ENCODE results near the gene GALNT2. TPM values are rescaled to one million over a fixed set of nuclear protein-coding genes. Genes with fewer than 3 reads are reported as not detected.

GALNT2 gene
- total and polyA plus RNA-seq, 2 experiments from 2014 or later = 96.7 to 143 TPM

DNA sequence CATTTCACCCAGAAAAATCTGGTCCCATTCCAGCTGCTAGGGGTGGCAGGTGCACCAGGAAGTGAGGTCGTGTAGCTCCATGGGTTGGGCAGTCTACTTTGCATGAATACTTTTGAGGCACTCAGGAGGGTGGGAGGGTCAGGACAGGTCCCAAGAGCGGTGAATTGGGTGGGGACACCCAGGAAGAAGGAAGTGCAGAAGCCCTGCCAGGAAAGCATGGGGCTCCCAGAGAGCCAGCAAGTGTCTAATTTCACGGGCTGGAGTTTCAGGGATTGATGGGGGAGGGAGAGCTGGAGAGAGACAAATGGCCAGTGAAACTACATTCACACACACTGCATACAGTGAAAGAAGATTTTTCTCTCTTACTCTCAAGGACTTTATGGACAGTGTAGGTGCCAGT, 137.8 kb downstream of the GALNT2 start:
- no peak for DNase-seq (ENCODE audit: low spot score)
- WGBS (ENCODE audit: low lambda C conversion rate, missing lambda C conversion rate) = 77% methylated on average over 3 of the region's 3 CpGs
- peaks cover under 1% of the 10 kb centered on the region for H3K4me1 ChIP-seq (ENCODE audit: insufficient read depth)
- peaks cover 6% of the 10 kb centered on the region for H3K79me2 ChIP-seq
- no peak overlapping the region for H3K4me3 ChIP-seq
- TF ChIP-seq, protein P1, sequence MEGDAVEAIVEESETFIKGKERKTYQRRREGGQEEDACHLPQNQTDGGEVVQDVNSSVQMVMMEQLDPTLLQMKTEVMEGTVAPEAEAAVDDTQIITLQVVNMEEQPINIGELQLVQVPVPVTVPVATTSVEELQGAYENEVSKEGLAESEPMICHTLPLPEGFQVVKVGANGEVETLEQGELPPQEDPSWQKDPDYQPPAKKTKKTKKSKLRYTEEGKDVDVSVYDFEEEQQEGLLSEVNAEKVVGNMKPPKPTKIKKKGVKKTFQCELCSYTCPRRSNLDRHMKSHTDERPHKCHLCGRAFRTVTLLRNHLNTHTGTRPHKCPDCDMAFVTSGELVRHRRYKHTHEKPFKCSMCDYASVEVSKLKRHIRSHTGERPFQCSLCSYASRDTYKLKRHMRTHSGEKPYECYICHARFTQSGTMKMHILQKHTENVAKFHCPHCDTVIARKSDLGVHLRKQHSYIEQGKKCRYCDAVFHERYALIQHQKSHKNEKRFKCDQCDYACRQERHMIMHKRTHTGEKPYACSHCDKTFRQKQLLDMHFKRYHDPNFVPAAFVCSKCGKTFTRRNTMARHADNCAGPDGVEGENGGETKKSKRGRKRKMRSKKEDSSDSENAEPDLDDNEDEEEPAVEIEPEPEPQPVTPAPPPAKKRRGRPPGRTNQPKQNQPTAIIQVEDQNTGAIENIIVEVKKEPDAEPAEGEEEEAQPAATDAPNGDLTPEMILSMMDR (IDR thresholded peaks at IDR 0.05; ENCODE audit: poor library complexity) = no peak
- TF ChIP-seq EZH2phosphoT487 (IDR thresholded peaks at IDR 0.05; ENCODE audit: low read depth, severe bottlenecking, unreplicated experiment) (no peak), EZH2 (IDR thresholded peaks at IDR 0.05; ENCODE audit: borderline replicate concordance) (no peak)
- H4K20me1 ChIP-seq (ENCODE audit: insufficient read depth, poor library complexity, severe bottlenecking) = peaks cover under 1% of the 10 kb centered on the region
- H3K27me3 ChIP-seq = no peaks in the 10 kb centered on the region
- H3K4me2 ChIP-seq = no peak overlapping the region
- H3K9me3 ChIP-seq (ENCODE audit: low read depth) = no peaks in the 10 kb centered on the region
- H3K36me3 ChIP-seq (replicated peaks; ENCODE audit: insufficient read depth, low read depth) = no peaks in the 10 kb centered on the region
- no peaks in the 10 kb centered on the region for H3K9me2 ChIP-seq (replicated peaks; ENCODE audit: insufficient read depth)
- H2AFZ ChIP-seq = no peak overlapping the region
- no peak overlapping the region for H3K27ac ChIP-seq

DNA sequence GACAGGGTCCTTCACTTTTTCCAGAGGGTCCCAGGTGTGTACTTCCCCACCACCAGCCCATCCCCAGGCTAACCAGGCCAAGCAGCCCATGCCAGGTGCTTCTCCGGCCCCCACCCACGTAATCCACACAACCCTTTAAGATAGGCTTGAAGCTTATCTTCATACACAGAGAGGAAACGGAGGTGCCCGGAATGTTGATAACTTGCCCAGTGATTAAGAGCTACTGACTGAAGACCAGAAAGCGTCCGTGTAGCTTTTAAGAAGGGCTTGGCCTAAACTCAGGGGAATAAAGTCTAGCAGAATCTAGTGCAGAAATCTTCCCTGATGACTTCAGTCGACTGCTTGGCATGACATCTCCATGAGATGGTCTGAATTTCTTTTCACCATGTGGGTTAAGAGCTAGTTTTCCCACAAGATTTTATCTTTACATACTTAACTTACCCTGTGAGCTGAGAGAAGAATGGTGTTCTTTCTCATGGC, 138.7 kb downstream of the GALNT2 start:
- no peak for DNase-seq (ENCODE audit: low spot score)
- Histone ChIP-seq H3K4me3 (no peak overlapping the region), H3K79me2 (peaks cover 6% of the 10 kb centered on the region), H4K20me1 (ENCODE audit: insufficient read depth, poor library complexity, severe bottlenecking) (no peaks in the 10 kb centered on the region), H3K9me2 (replicated peaks; ENCODE audit: insufficient read depth) (no peaks in the 10 kb centered on the region), H3K4me2 (no peak overlapping the region), H2AFZ (no peak overlapping the region), H3K4me1 (ENCODE audit: insufficient read depth) (peaks cover 8% of the 10 kb centered on the region), H3K9me3 (ENCODE audit: low read depth) (no peaks in the 10 kb centered on the region), H3K36me3 (replicated peaks; ENCODE audit: insufficient read depth, low read depth) (no peaks in the 10 kb centered on the region), H3K27me3 (no peaks in the 10 kb centered on the region), H3K27ac (no peak overlapping the region)
- WGBS (ENCODE audit: low lambda C conversion rate, missing lambda C conversion rate) = 54% methylated on average over 7 of the region's 7 CpGs
- TF ChIP-seq EZH2phosphoT487 (IDR thresholded peaks at IDR 0.05; ENCODE audit: low read depth, severe bottlenecking, unreplicated experiment) = no peak
- no peak for TF ChIP-seq EZH2 (IDR thresholded peaks at IDR 0.05; ENCODE audit: borderline replicate concordance)
- TF ChIP-seq, protein P1 (IDR thresholded peaks at IDR 0.05; ENCODE audit: poor library complexity) = no peak

DNA sequence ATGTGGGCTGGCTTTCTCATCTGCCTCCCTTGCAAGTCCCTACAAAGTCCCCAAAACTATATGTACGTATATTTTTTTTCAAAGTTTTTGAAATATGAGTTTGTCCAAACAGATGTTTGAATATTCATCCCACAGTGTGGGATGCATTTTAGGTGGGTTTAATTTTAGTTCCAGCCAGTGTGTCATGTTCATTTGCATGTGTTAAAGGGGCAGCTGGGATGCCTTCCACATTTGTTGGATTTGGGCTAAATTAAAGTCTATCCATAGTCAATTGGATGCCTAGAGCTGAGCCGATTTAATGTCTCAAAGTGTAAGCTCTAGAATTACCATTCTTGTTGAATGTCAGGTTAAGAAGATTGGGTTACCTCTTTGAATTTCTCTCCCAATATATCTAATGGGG, 139.2 kb downstream of the GALNT2 start:
- Histone ChIP-seq H3K27me3 (no peaks in the 10 kb centered on the region), H3K36me3 (replicated peaks; ENCODE audit: insufficient read depth, low read depth) (no peaks in the 10 kb centered on the region), H3K27ac (no peak overlapping the region), H3K4me1 (ENCODE audit: insufficient read depth) (peaks cover 13% of the 10 kb centered on the region), H2AFZ (no peak overlapping the region), H3K9me3 (ENCODE audit: low read depth) (no peaks in the 10 kb centered on the region), H3K4me3 (no peak overlapping the region), H4K20me1 (ENCODE audit: insufficient read depth, poor library complexity, severe bottlenecking) (no peaks in the 10 kb centered on the region), H3K79me2 (peaks cover 6% of the 10 kb centered on the region), H3K9me2 (replicated peaks; ENCODE audit: insufficient read depth) (no peaks in the 10 kb centered on the region), H3K4me2 (no peak overlapping the region)
- WGBS (ENCODE audit: low lambda C conversion rate, missing lambda C conversion rate) = 97% methylated on average over 2 of the region's 2 CpGs
- TF ChIP-seq EZH2 (IDR thresholded peaks at IDR 0.05; ENCODE audit: borderline replicate concordance) = no peak
- TF ChIP-seq EZH2phosphoT487 (IDR thresholded peaks at IDR 0.05; ENCODE audit: low read depth, severe bottlenecking, unreplicated experiment) = no peak
- TF ChIP-seq, protein P1 (IDR thresholded peaks at IDR 0.05; ENCODE audit: poor library complexity) = no peak
- no peak for DNase-seq (ENCODE audit: low spot score)

DNA sequence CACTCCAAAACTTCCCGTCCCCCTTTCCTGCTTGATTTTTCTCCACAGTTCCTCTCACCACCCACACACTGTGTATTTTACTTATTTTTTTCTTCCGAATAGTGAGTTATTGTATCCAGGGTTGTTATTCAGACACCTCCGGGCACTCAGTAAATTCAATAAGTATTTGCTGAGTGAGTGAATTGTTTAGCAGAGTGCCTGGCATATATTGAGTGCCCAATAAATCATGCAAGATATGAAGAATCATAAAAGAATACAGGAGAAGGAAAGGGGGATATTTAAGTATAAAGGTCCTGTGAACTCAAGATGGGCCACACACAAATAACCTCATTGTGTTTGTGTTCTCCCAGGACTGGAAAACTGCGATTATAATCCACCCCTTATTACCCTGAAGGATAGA, 139.9 kb downstream of the GALNT2 start:
- no peak for DNase-seq (ENCODE audit: low spot score)
- H3K9me2 ChIP-seq (replicated peaks; ENCODE audit: insufficient read depth) = no peaks in the 10 kb centered on the region
- H4K20me1 ChIP-seq (ENCODE audit: insufficient read depth, poor library complexity, severe bottlenecking) = no peaks in the 10 kb centered on the region
- WGBS (ENCODE audit: low lambda C conversion rate, missing lambda C conversion rate) = 67% methylated on average over 4 of the region's 4 CpGs
- H3K4me2 ChIP-seq = no peak overlapping the region
- no peak overlapping the region for H3K4me3 ChIP-seq
- H2AFZ ChIP-seq = no peak overlapping the region
- H3K27ac ChIP-seq = no peak overlapping the region
- H3K4me1 ChIP-seq (ENCODE audit: insufficient read depth) = peaks cover 19% of the 10 kb centered on the region
- TF ChIP-seq EZH2phosphoT487 (IDR thresholded peaks at IDR 0.05; ENCODE audit: low read depth, severe bottlenecking, unreplicated experiment) (no peak), EZH2 (IDR thresholded peaks at IDR 0.05; ENCODE audit: borderline replicate concordance) (no peak)
- TF ChIP-seq, protein P1 (IDR thresholded peaks at IDR 0.05; ENCODE audit: poor library complexity) = no peak
- H3K27me3 ChIP-seq = no peaks in the 10 kb centered on the region
- no peaks in the 10 kb centered on the region for H3K9me3 ChIP-seq (ENCODE audit: low read depth)
- H3K36me3 ChIP-seq (replicated peaks; ENCODE audit: insufficient read depth, low read depth) = no peaks in the 10 kb centered on the region
- H3K79me2 ChIP-seq = peaks cover 9% of the 10 kb centered on the region
